MCF 10A (cell line): ENCODE measurements around the gene PPP1R13L. TPM values are rescaled to one million over a fixed set of nuclear protein-coding genes. Genes with fewer than 3 reads are reported as not detected.

Experiments
- BruUV-seq: library from RNA; stranded (reverse); fragments of 400-500 nt; replicated peaks from 2 replicates; lab custom pipeline; 2021; lab: Mats Ljungman, UMichigan
- CTCF ChIA-PET: fragments of 300-600 bp; sonication (Branson Sonifier 250); formaldehyde crosslinking; extraction: SDS; loops from one replicate; lab custom pipeline; 2021; ENCODE audit warnings: antibody characterized with exemption, inconsistent platforms; lab: Yijun Ruan, JAX
- POLR2A ChIA-PET: fragments of 300-600, 350-650 bp; sonication (Branson Sonifier 250); formaldehyde crosslinking; extraction: SDS; loops from one replicate; lab custom pipeline; 2020; ENCODE audit warnings: antibody characterized with exemption, inconsistent platforms; lab: Yijun Ruan, JAX
- DNase-seq: peaks from one replicate; pipeline ENCODE4 v3.0.0-alpha.2; 2018; ENCODE audit not compliant: unreplicated experiment
- H3K27ac Mint-ChIP-seq: one replicate; pipeline ENCODE4 v1.8.0; 2022; ENCODE audit warnings: mild to moderate bottlenecking, low read depth, mixed read lengths; ENCODE audit not compliant: unreplicated experiment
- H3K27me3 Mint-ChIP-seq: one replicate; pipeline ENCODE4 v1.8.0; 2022; ENCODE audit warnings: mixed read lengths; ENCODE audit not compliant: insufficient read depth, unreplicated experiment
- H3K36me3 Mint-ChIP-seq: one replicate; pipeline ENCODE4 v1.8.0; 2022; ENCODE audit warnings: mild to moderate bottlenecking, moderate library complexity, mixed read lengths; ENCODE audit not compliant: insufficient read depth, unreplicated experiment
- H3K4me1 Mint-ChIP-seq: one replicate; pipeline ENCODE4 v1.8.0; 2022; ENCODE audit warnings: mixed read lengths; ENCODE audit not compliant: insufficient read depth, unreplicated experiment
- H3K4me3 Mint-ChIP-seq: one replicate; pipeline ENCODE4 v1.8.0; 2022; ENCODE audit warnings: mild to moderate bottlenecking, moderate library complexity, mixed read lengths; ENCODE audit not compliant: unreplicated experiment
- H3K9me3 Mint-ChIP-seq: one replicate; pipeline ENCODE4 v1.8.0; 2022; ENCODE audit warnings: mixed read lengths; ENCODE audit not compliant: unreplicated experiment
- CTCF ChIP-seq: fragments of 200-600 bp; IDR thresholded peaks from one replicate; pipeline ENCODE4 v1.8.0; 2022; ENCODE audit warnings: antibody characterized with exemption, mild to moderate bottlenecking; ENCODE audit not compliant: unreplicated experiment
- intact Hi-C: fragments of 100-400 bp; cut with micrococcal nuclease; formaldehyde crosslinking; loops from 2 replicates; pipeline ENCODE4 v1.14.1; 2022
- total RNA-seq: library from RNA; stranded (reverse); gene quantifications from 2 replicates; pipeline ENCODE4 v1.2.3, GENCODE V29; 2022

PPP1R13L gene
- total RNA-seq, 1 experiment from 2014 or later = 161 TPM

GRCh38 chr19:45440873-45441654, 36.2 kb upstream of the PPP1R13L start:
- H3K4me3 Mint-ChIP-seq = peak overlapping the region; percentile 64
- peaks cover 5% of the 10 kb centered on the region for H3K36me3 Mint-ChIP-seq
- H3K27ac Mint-ChIP-seq = no peak overlapping the region
- H3K9me3 Mint-ChIP-seq = no peaks in the 10 kb centered on the region
- DNase-seq = peak; percentile 39
- H3K27me3 Mint-ChIP-seq = no peaks in the 10 kb centered on the region
- peaks cover 24% of the 10 kb centered on the region for H3K4me1 Mint-ChIP-seq
- TF ChIP-seq CTCF = no peak
- ChIA-PET POLR2A (interaction anchor here (0.7 to 5.4 kb wide), 5 partner anchors 14 to 276 kb away, joined by 3 to 110 read pairs (median 4); partner anchors contain the start of gene FOSB), CTCF (interaction anchor here (0.5 to 21.1 kb wide), 8 partner anchors 8 to 203 kb away, joined by 3 to 386 read pairs (median 5); partner anchors contain the start of gene FOSB)
- intact Hi-C loops = no loop called here
- no TSS peak for BruUV-seq

- Mint-ChIP-seq H3K27me3 (no peaks in the 10 kb centered on the region), H3K27ac (no peak overlapping the region), H3K4me1 (peaks cover 19% of the 10 kb centered on the region), H3K9me3 (no peaks in the 10 kb centered on the region), H3K36me3 (peaks cover 5% of the 10 kb centered on the region), H3K4me3 (peak overlapping the region; percentile 64)
- no peak for DNase-seq
- intact Hi-C loops = no loop called here
- ChIA-PET POLR2A (interaction anchor here (0.7 to 5.4 kb wide), 9 partner anchors 9 to 275 kb away, joined by 3 to 110 read pairs (median 6); partner anchors contain the start of genes ERCC1 and FOSB), CTCF (interaction anchor here (0.6 to 21.1 kb wide), 12 partner anchors 9 to 81 kb away, joined by 3 to 386 read pairs (median 5); partner anchors contain the start of gene FOSB)
- no peak for TF ChIP-seq CTCF
- BruUV-seq = no TSS peak
Measured at GRCh38 chr19:45440259-45440638, 35.4 kb upstream of the PPP1R13L start.

- peaks cover 5% of the 10 kb centered on the region for H3K36me3 Mint-ChIP-seq
- no peaks in the 10 kb centered on the region for H3K9me3 Mint-ChIP-seq
- peak overlapping the region; percentile 64 for H3K4me3 Mint-ChIP-seq
- BruUV-seq = no TSS peak
- no peaks in the 10 kb centered on the region for H3K27me3 Mint-ChIP-seq
- DNase-seq = peak; percentile 73
- peak; percentile 98 for TF ChIP-seq CTCF
- H3K4me1 Mint-ChIP-seq = peaks cover 17% of the 10 kb centered on the region
- CTCF ChIA-PET = interaction anchor here (0.6 to 21.1 kb wide), 23 partner anchors 9 to 803 kb away, joined by 3 to 386 read pairs (median 4); partner anchors contain the start of gene FOSB
- no peak overlapping the region for H3K27ac Mint-ChIP-seq
- intact Hi-C loops = loop anchor here (1.0 to 2.0 kb wide), 2 partner anchors 39 to 203 kb away; no protein-coding TSS in a partner anchor
- POLR2A ChIA-PET = interaction anchor here (0.7 to 5.4 kb wide), 20 partner anchors 9 to 137 kb away, joined by 3 to 110 read pairs (median 4); partner anchors contain the start of genes ERCC1 and FOSB
Measured at GRCh38 chr19:45439569-45440258, 34.8 kb upstream of the PPP1R13L start.
